Right lobe of liver (tissue), 6 donors: ENCODE measurements around the gene SART1. TPM values are rescaled to one million over a fixed set of nuclear protein-coding genes. Genes with fewer than 3 reads are reported as not detected.

Experiments
- ATAC-seq, 4 donors: fragments of 200-7000 bp; cut with Tn5 transposase; one replicate each; pipeline ENCODE4 v1.9.1; 2020; ENCODE audit warnings: mild to moderate bottlenecking in 4 of 4, moderate library complexity in 4 of 4
- DNase-seq, 3 donors: peaks; one replicate each; pipeline ENCODE4 v3.0.0-alpha.2; 2020
- H3K27ac ChIP-seq, 3 donors: fragments of 200-600 bp; one replicate each; pipeline ENCODE4 v1.8.0; 2022
- H3K27me3 ChIP-seq, 2 donors: fragments of 200-600 bp; one replicate each; pipeline ENCODE4 v1.8.0; 2022
- H3K36me3 ChIP-seq, 4 donors: fragments of 200-600 bp; sonication (generic) in 1 of 4; one replicate each; pipeline versions ENCODE4 v1.5.1 to v1.8.0; 2017 to 2022; ENCODE audit warnings: control low read depth in 1 of 4
- H3K4me1 ChIP-seq, 4 donors: fragments of 200-600 bp; sonication (generic) in 1 of 4; one replicate each; pipeline versions ENCODE4 v1.5.1 to v1.8.0; 2017 to 2022; ENCODE audit warnings: control low read depth in 1 of 4
- H3K4me3 ChIP-seq, 3 donors: fragments of 200-600 bp; one replicate each; pipeline ENCODE4 v1.8.0; 2022
- H3K9me3 ChIP-seq, 4 donors: fragments of 200-600 bp; sonication (generic) in 1 of 4; one replicate each; pipeline versions ENCODE4 v1.5.1 to v1.8.0; 2017 to 2022; ENCODE audit warnings: control low read depth in 1 of 4
- POLR2A ChIP-seq: fragments of 450-650 bp; IDR thresholded peaks from one replicate; pipeline ENCODE4 v1.6.1; 2017; ENCODE audit warnings: antibody characterized with exemption, mild to moderate bottlenecking
- WGBS: methylation state at CpG from one replicate; pipeline ENCODE4 v1.1.6; 2018; ENCODE audit warnings: low coverage, low lambda C conversion rate; ENCODE audit not compliant: insufficient coverage; ENCODE audit errors: missing lambda C conversion rate; 5-methylcytosine and 5-hydroxymethylcytosine counted together
- intact Hi-C, 2 donors: fragments of 100-400 bp; cut with DNase I; formaldehyde crosslinking; loops; one replicate each; pipeline versions ENCODE4 v1.11.2 to v1.14.1; 2022
- total RNA-seq, 6 experiments: library from RNA; depleted of rRNA in 2 of 6; stranded (reverse); fragments of >200 nt in 2 of 6; fragmentation: NEBNext Ultra II Directional in 3 of 6; extraction: Animal tissue kit (Norgen Biotek cat#: 25700) in 3 of 6; gene quantifications; one replicate each; pipeline versions ENCODE4 v1.1.0 to v1.2.4, GENCODE V29; 2016 to 2023
- TF ChIP-seq, protein P1 (sequence below), 4 donors: fragments of 200-600 bp in 3 of 4; fragments of 450-650 bp in 1 of 4; IDR thresholded peaks; one replicate each; pipeline versions ENCODE4 v1.5.1 to v1.8.0; 2016 to 2022; ENCODE audit warnings: antibody characterized with exemption in 4 of 4, mild to moderate bottlenecking in 2 of 4
- donor health status: DM: no; HTN: yes; CAD: no.
- donor health status: DM: no; HTN: no; CAD: no.
- donor health status: DM: no; HTN: no; CAD: no.
- donor health status: DM: no; HTN: yes; CAD: no.
- donor health status: DM: no; HTN: yes; CAD: no.

SART1 gene
- total RNA-seq, 6 experiments from 2014 or later: 14.3 to 34.1 (median 20.6) TPM

DNA sequence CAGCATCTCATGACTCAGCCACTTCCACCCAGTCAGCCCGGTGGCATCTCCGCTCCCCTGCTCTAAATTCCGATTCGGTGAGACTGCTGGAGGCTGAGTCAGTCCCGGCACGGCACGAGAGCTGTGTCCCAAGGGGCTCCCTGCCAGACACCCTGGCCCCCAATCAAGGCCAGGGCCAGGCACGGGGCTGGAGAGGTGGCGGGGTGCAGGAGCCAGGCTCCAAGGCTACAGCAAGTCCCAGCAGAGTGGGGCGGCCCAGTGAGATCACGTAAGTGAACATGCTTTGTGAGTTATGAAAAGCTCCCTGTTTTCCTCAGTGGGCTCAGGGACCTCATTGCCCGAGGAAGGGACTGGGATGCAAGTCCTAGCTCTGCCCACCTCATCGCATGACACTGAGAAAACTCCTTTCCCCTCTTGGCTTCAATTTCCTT lies 45.7 kb upstream of the SART1 start:
- H3K4me3 ChIP-seq: no peak overlapping the region
- no peaks in the 10 kb centered on the region for H3K9me3 ChIP-seq
- intact Hi-C loops: no loop called here
- H3K36me3 ChIP-seq: no peaks in the 10 kb centered on the region
- H3K27ac ChIP-seq: peak overlapping the region in 1 of 3 donors; percentile 43
- WGBS: 40% methylated on average over 2 of the region's 13 CpGs
- H3K27me3 ChIP-seq: no peaks in the 10 kb centered on the region
- H3K4me1 ChIP-seq: peaks cover 0 to 21% (median 8%) of the 10 kb centered on the region in 4 donors
- peak in 1 of 3 donors; percentile 56 for DNase-seq
- ATAC-seq: peak in 1 of 4 donors; percentile 16
- no peak for TF ChIP-seq POLR2A
- TF ChIP-seq, protein P1, sequence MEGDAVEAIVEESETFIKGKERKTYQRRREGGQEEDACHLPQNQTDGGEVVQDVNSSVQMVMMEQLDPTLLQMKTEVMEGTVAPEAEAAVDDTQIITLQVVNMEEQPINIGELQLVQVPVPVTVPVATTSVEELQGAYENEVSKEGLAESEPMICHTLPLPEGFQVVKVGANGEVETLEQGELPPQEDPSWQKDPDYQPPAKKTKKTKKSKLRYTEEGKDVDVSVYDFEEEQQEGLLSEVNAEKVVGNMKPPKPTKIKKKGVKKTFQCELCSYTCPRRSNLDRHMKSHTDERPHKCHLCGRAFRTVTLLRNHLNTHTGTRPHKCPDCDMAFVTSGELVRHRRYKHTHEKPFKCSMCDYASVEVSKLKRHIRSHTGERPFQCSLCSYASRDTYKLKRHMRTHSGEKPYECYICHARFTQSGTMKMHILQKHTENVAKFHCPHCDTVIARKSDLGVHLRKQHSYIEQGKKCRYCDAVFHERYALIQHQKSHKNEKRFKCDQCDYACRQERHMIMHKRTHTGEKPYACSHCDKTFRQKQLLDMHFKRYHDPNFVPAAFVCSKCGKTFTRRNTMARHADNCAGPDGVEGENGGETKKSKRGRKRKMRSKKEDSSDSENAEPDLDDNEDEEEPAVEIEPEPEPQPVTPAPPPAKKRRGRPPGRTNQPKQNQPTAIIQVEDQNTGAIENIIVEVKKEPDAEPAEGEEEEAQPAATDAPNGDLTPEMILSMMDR (IDR thresholded peaks at IDR 0.05): no peak

DNA sequence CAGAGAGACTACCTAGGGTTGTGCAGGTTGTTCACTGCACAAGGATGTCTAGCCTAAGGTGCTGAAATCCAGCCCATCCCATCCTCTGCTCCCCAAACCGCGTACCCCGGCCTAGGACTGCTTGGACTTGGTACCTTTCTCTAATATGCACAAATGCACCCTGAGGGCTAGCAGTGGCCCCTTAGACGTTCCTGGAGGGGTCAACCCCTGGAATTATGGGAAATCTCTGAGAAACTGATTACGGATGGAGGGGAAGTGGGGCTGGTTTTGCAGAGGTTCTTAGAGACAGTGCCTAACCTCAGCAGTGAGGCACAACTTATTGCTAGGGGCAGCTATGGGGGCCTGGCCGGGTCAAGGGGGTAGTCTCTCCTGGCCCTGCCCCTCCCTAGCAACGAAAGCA lies 45.1 kb upstream of the SART1 start:
- Histone ChIP-seq H3K27me3 (no peaks in the 10 kb centered on the region), H3K4me3 (no peak overlapping the region), H3K9me3 (no peaks in the 10 kb centered on the region), H3K4me1 (peaks cover 0 to 21% (median 9%) of the 10 kb centered on the region in 4 donors), H3K36me3 (no peaks in the 10 kb centered on the region), H3K27ac (peak overlapping the region in 1 of 3 donors; percentile 43)
- intact Hi-C loops: no loop called here
- ATAC-seq (no peak), DNase-seq (no peak)
- 60% methylated on average over 5 of the region's 7 CpGs for WGBS
- TF ChIP-seq, protein P1 (IDR thresholded peaks at IDR 0.05): no peak
- TF ChIP-seq POLR2A: no peak

DNA sequence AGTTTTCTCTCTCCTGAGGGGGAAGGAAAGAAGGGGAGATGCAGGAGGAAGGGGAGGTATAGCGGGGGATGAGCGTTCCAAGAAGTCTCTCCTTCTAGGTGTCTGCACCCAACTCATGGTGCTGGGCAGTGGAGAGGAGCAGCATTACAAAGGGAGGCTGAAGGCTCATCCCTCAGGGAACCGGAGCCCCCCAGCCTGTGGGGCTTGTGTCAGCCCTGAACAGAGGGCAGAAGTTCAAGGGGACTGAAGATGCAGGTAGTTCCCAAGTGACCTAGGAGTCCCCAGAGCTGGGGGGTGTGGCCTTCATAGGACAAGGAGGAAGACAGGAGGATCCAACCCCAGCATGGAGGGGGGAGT lies 44.5 kb upstream of the SART1 start:
- Histone ChIP-seq H3K4me3 (no peak overlapping the region), H3K4me1 (peaks cover 0 to 21% (median 9%) of the 10 kb centered on the region in 4 donors), H3K9me3 (no peaks in the 10 kb centered on the region), H3K27me3 (no peaks in the 10 kb centered on the region), H3K27ac (no peak overlapping the region), H3K36me3 (no peaks in the 10 kb centered on the region)
- no peak for DNase-seq
- intact Hi-C loops: no loop called here
- 100% methylated on average over 2 of the region's 3 CpGs for WGBS
- no peak for ATAC-seq
- TF ChIP-seq, protein P1 (IDR thresholded peaks at IDR 0.05): no peak
- no peak for TF ChIP-seq POLR2A

DNA sequence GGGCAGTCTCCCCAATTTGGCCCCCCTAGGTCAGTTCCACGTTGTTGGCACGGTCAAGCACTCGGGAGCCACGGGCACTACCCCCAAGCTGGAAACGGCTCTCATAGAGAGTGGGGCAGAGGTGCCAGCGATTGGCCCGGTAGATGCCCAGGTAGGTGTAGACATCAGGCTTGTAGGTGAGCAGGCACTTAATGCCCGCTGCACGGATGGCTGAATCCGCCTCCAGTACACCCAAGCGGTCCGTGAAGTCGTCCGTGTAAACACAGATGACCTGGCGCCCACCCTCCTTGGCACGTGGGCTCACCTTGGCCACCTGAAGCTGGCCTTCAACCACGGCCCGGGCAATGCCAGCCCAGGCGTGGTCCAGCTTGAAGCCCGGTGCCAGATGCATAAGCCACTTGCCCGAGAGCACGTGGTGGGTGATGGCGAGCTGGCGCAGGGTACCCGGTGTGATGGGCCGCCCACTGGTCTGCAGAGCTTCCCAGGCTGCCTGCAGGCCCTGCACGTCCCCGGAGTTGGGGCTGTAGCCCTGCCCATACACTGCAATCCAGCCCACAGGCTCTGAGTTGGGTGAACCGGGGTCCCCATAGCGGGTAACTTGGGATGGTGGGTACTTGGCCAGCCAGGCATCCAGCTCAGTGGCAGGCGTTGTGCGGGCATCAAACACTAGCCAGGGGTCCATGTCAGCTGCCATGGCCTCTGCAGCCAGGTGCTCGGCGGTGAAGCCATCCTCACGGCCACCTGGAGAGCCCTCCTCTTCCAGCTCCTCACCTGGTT lies 43.9 kb upstream of the SART1 start:
- intact Hi-C loops: no loop called here
- DNase-seq: no peak

More for the DNA sequence above, 43.9 kb upstream of the SART1 start:
- H3K9me3 ChIP-seq: no peaks in the 10 kb centered on the region
- peak overlapping the region; percentile 90 to 98 (median 98) for H3K4me3 ChIP-seq
- ATAC-seq: no peak
- WGBS: 80% methylated on average over 5 of the region's 35 CpGs
- TF ChIP-seq POLR2A: no peak
- TF ChIP-seq, protein P1 (IDR thresholded peaks at IDR 0.05): no peak
- peaks cover 0 to 21% (median 9%) of the 10 kb centered on the region in 4 donors for H3K4me1 ChIP-seq
- peaks cover 0 to 5% (median 0%) of the 10 kb centered on the region in 4 donors for H3K36me3 ChIP-seq
- H3K27ac ChIP-seq: peak overlapping the region in 1 of 3 donors; percentile 90
- no peaks in the 10 kb centered on the region for H3K27me3 ChIP-seq
